BJ (cell line): ENCODE results near the gene LIN37. TPM values are rescaled to one million over a fixed set of nuclear protein-coding genes. Genes with fewer than 3 reads are reported as not detected.
"Not testable (repeated sequence)": the region's sequence is repeated elsewhere in the genome, so short reads cannot be mapped to it uniquely, and the experiment has no call there.

Experiments used
- CTCF ChIA-PET: fragments of 350-600 bp; formaldehyde crosslinking; extraction: SDS; loops from one replicate; lab custom pipeline; 2021; ENCODE audit warnings: antibody characterized with exemption, inconsistent platforms; lab: Yijun Ruan, JAX
- POLR2A ChIA-PET: fragments of 300-600 bp; sonication (Branson Sonifier 250); formaldehyde crosslinking; extraction: SDS; loops from one replicate; lab custom pipeline; 2021; ENCODE audit warnings: antibody characterized with exemption; lab: Charles Lee
- DNase-seq: peaks from one replicate; pipeline ENCODE4 v3.0.0-alpha.2; 2011; ENCODE audit warnings: low read depth
- H3K27me3 ChIP-seq: 2 replicates; pipeline ENCODE4 v1.6.0; 2011; ENCODE audit warnings: low read length; ENCODE audit not compliant: control insufficient read depth, insufficient read depth
- H3K36me3 ChIP-seq: 2 replicates; pipeline ENCODE4 v1.5.1; 2011; ENCODE audit warnings: low read length; ENCODE audit not compliant: control insufficient read depth, insufficient read depth
- H3K4me3 ChIP-seq: 2 replicates; pipeline ENCODE4 v1.5.1; 2011; ENCODE audit warnings: low read depth, mild to moderate bottlenecking, control low read depth, low read length
- polyA plus RNA-seq: library from polyadenylated mRNA; depleted of rRNA; stranded (reverse); fragments of >200 nt; gene quantifications from 2 replicates; pipeline ENCODE4 v1.2.3, GENCODE V29; 2011
- TF ChIP-seq, protein P1 (sequence below): IDR thresholded peaks from 2 replicates; pipeline ENCODE4 v1.5.1; 2011; ENCODE audit warnings: low read depth, mild to moderate bottlenecking, control low read depth, inconsistent platforms, low read length, moderate library complexity; ENCODE audit not compliant: insufficient read depth

LIN37 gene
- polyA plus RNA-seq, 1 experiment = 15.0 TPM

DNA sequence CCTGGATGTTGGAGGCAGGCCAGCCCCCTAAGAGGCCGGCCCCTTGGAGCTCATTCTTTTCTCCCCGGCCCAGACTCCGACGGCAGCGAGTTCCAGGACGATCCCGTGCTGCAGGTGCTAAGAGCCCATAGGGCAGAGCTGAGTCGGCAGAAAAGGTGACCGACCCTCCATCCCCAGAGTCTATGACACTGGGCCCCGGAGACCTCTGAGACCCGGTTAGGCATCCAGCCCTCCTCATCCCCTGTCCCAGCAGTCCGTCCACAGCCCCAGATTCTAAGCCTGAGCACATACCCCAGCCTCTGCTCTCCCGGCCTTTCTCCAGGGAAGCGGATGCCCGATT, 19.7 kb downstream of the LIN37 start:
- TF ChIP-seq, protein P1, sequence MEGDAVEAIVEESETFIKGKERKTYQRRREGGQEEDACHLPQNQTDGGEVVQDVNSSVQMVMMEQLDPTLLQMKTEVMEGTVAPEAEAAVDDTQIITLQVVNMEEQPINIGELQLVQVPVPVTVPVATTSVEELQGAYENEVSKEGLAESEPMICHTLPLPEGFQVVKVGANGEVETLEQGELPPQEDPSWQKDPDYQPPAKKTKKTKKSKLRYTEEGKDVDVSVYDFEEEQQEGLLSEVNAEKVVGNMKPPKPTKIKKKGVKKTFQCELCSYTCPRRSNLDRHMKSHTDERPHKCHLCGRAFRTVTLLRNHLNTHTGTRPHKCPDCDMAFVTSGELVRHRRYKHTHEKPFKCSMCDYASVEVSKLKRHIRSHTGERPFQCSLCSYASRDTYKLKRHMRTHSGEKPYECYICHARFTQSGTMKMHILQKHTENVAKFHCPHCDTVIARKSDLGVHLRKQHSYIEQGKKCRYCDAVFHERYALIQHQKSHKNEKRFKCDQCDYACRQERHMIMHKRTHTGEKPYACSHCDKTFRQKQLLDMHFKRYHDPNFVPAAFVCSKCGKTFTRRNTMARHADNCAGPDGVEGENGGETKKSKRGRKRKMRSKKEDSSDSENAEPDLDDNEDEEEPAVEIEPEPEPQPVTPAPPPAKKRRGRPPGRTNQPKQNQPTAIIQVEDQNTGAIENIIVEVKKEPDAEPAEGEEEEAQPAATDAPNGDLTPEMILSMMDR = no peak
- H3K36me3 ChIP-seq = peaks cover 12% of the 10 kb centered on the region
- CTCF ChIA-PET = no interaction called here
- no peak overlapping the region for H3K4me3 ChIP-seq
- H3K27me3 ChIP-seq = no peaks in the 10 kb centered on the region
- POLR2A ChIA-PET = no interaction called here
- no peak for DNase-seq

GRCh38 chr19:35772362-35772761, 24.0 kb downstream of the LIN37 start:
- H3K27me3 ChIP-seq, CTCF ChIA-PET, DNase-seq, H3K4me3 ChIP-seq, POLR2A ChIA-PET, H3K36me3 ChIP-seq: not testable (repeated sequence)

GRCh38 chr19:35773020-35773806, 24.8 kb downstream of the LIN37 start:
- H3K36me3 ChIP-seq = peaks cover 2% of the 10 kb centered on the region; the same call in 1 of the 2 replicates
- ChIA-PET POLR2A (no interaction called here), CTCF (interaction anchor here (0.9 kb wide), 1 partner anchor 42 kb away, joined by 3 read pairs; no protein-coding TSS in a partner anchor)
- H3K27me3 ChIP-seq = no peaks in the 10 kb centered on the region
- H3K4me3 ChIP-seq = no peak overlapping the region
- TF ChIP-seq, protein P1 = no peak
- DNase-seq = no peak

- peak overlapping the region; percentile 24 for H3K4me3 ChIP-seq
- DNase-seq = no peak
- CTCF ChIA-PET = interaction anchor here (0.9 kb wide), 1 partner anchor 40 kb away, joined by 3 read pairs; no protein-coding TSS in a partner anchor
- TF ChIP-seq, protein P1 = no peak
- no peaks in the 10 kb centered on the region for H3K27me3 ChIP-seq
- POLR2A ChIA-PET = no interaction called here
- no peaks in the 10 kb centered on the region for H3K36me3 ChIP-seq
These were observed 26.1 kb downstream of the LIN37 start for GRCh38 chr19:35774274-35775045.

DNA sequence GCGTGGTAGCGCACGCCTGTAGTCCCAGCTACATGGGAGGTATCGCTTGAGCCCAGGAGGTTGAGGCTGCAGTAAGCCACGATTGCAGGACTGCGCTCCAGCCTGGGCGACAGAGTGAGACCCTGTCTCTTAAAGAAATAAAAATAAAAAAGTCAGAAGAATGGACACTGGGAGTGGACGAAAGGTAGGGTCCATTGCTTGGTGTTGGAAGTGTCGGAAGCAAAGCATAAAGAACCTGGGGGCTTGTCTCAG, 26.6 kb downstream of the LIN37 start:
- no peaks in the 10 kb centered on the region for H3K36me3 ChIP-seq
- TF ChIP-seq, protein P1 = no peak
- ChIA-PET POLR2A (no interaction called here), CTCF (no interaction called here)
- DNase-seq = no peak
- H3K27me3 ChIP-seq = no peaks in the 10 kb centered on the region
- H3K4me3 ChIP-seq = peak overlapping the region; percentile 24
